ENCODE data around the gene ADH5. TPM values are rescaled to one million over a fixed set of nuclear protein-coding genes. Genes with fewer than 3 reads are reported as not detected.

ADH5 gene
- total RNA-seq, 1 donor from 2014 or later: 124 TPM

DNA sequence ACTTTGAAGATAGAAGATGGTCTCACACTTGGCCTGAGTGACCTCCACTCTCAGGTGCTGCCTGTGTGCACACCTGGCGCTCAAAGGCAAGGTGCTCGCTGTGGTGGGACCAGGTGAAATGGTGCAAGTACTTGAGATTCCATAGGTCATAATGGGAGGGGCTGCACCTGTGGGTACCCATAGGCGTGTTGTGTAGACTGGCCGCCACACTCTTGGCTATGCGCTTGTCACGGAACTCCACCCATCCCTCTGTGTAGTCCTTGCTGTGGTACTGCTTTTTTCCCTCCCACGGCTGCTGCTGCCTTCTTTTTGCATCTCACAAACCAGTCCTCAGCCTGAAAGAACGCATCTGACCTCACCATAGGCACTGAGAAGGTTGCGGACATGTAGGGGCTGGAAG, 66.0 kb downstream of the ADH5 start:
- no peak overlapping the region for H3K4me3 ChIP-seq (ENCODE audit: low read depth, low read length)
- DNase-seq (ENCODE audit: low read depth): no peak
- TF ChIP-seq, protein P1, sequence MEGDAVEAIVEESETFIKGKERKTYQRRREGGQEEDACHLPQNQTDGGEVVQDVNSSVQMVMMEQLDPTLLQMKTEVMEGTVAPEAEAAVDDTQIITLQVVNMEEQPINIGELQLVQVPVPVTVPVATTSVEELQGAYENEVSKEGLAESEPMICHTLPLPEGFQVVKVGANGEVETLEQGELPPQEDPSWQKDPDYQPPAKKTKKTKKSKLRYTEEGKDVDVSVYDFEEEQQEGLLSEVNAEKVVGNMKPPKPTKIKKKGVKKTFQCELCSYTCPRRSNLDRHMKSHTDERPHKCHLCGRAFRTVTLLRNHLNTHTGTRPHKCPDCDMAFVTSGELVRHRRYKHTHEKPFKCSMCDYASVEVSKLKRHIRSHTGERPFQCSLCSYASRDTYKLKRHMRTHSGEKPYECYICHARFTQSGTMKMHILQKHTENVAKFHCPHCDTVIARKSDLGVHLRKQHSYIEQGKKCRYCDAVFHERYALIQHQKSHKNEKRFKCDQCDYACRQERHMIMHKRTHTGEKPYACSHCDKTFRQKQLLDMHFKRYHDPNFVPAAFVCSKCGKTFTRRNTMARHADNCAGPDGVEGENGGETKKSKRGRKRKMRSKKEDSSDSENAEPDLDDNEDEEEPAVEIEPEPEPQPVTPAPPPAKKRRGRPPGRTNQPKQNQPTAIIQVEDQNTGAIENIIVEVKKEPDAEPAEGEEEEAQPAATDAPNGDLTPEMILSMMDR (conservative IDR thresholded peaks at IDR 0.05; ENCODE audit: low read depth, low read length): no peak

DNA sequence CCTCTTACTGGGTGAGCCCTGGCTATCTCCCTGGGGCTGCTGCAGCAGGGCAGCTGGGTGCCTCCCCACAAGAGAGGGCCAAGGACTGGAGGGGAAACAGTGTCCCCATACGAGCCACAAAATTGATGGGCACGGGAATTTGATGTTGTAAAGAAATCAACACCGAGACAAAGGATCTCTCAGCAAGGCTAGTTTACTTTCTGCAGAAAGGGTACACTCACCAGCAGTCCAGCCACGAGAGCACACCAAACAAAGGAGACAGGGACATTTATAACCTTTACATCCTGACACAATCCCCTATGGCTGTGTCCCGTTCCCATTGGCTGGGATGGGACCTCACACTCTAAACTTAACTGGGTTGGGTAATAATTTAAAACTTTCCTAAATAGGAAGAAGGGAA, 67.2 kb downstream of the ADH5 start:
- DNase-seq (ENCODE audit: low read depth): no peak
- TF ChIP-seq, protein P1 (conservative IDR thresholded peaks at IDR 0.05; ENCODE audit: low read depth, low read length): no peak
- H3K4me3 ChIP-seq (ENCODE audit: low read depth, low read length): no peak overlapping the region

Other genes starting within 250 kb of the ADH5 start
- 157 and 178 TPM in 2 replicates for gene EIF4E, start 159.7 kb downstream of the ADH5 start, total RNA-seq
- 64.6 and 87.9 TPM in 2 replicates for gene METAP1, start 93.1 kb downstream of the ADH5 start, total RNA-seq
- gene ADH4, start 55.5 kb upstream of the ADH5 start, total RNA-seq: not detected in 2 replicates
- gene ADH6, start 130.5 kb upstream of the ADH5 start, total RNA-seq: not detected in 2 replicates
- gene ADH1A, start 202.2 kb upstream of the ADH5 start, total RNA-seq: not detected in 2 replicates
- not detected in 2 replicates for gene ADH1B, start 232.6 kb upstream of the ADH5 start, total RNA-seq